Lower leg skin (tissue), 4 donors: ENCODE data around the gene OBSCN. TPM values are rescaled to one million over a fixed set of nuclear protein-coding genes. Genes with fewer than 3 reads are reported as not detected.
"Not testable (repeated sequence)": the region's sequence is repeated elsewhere in the genome, so short reads cannot be mapped to it uniquely, and the experiment has no call there.

Source experiments
- DNase-seq, 2 donors: peaks; one replicate each; pipeline ENCODE4 v3.0.0-alpha.2; 2019; ENCODE audit warnings: low spot score in 2 of 2
- H3K4me3 ChIP-seq: fragments of 200-600 bp; sonication (generic); 2 replicates; pipeline ENCODE4 v1.5.1; 2017; ENCODE audit warnings: mild to moderate bottlenecking, low read depth; ENCODE audit not compliant: poor library complexity, severe bottlenecking
- POLR2A ChIP-seq, 2 donors: fragments of 450-650 bp; IDR thresholded peaks; one replicate each; pipeline ENCODE4 v1.6.1; 2016 to 2017; ENCODE audit warnings: antibody characterized with exemption in 2 of 2, mild to moderate bottlenecking in 1 of 2, moderate library complexity in 1 of 2
- WGBS, 2 donors: methylation state at CpG; one replicate each; pipeline ENCODE4 v1.1.5; 2018; 5-methylcytosine and 5-hydroxymethylcytosine counted together
- intact Hi-C: fragments of 100-400 bp; cut with DNase I; formaldehyde crosslinking; loops from one replicate; pipeline ENCODE4 v1.15.0; 2023; ENCODE audit warnings: low total_unique reads
- total RNA-seq, 4 donors: library from RNA; depleted of rRNA; stranded (reverse); fragments of >200 nt; gene quantifications; one replicate each; pipeline ENCODE4 v1.1.0, GENCODE V29; 2016
- TF ChIP-seq, protein P1 (sequence below), 3 donors: fragments of 450-650 bp; IDR thresholded peaks; one replicate each; pipeline ENCODE4 v1.5.1; 2016; ENCODE audit warnings: antibody characterized with exemption in 3 of 3, mild to moderate bottlenecking in 3 of 3, moderate library complexity in 2 of 3

OBSCN gene
- total RNA-seq, 4 donors from 2014 or later = 7.4 to 39.2 (median 18.5) TPM

DNA sequence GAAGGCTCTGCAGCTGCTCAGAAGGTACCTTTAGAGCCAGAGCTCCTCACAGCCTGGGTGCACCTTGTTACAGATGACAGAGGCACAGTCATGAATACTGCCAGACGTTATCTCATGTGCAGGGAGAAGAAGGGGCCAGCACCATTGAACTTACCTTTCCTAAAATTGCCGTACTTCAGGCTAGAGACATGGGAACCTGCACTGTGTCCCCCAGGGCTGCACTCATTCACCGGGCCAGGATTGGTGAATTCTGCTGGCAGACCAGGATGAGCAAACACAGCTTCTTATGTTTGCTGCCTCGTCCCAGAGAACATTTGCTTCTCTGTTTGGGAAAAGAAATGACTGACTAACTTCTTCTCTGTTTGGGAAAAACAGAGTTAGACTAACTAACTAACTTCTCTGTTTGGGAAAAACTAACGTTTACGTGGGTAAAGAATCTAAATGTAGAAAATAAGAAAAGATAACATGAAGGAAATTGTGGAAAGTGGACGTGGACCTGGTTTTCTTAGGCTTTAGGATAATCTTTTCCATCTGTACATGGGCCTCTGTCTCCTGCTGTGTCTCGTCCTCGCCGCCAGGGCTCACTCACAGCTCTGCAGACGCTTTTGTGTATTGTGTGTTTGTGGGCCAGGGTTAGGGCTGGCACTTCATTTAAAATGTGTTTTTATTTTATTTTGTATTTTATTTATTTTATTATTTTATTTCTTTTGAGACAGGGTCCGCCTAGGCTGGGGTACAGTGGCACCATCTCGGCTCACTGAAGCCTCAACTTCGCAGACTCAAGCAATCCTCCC lies 9.9 kb downstream of the OBSCN start:
- 73 to 81% methylated on average over 14 of the region's 14 CpGs for WGBS, 2 donors
- intact Hi-C loops = no loop called here
- H3K4me3 ChIP-seq = no peak overlapping the region
- DNase-seq = peak in 1 of 2 donors; percentile 40
- TF ChIP-seq, protein P1, sequence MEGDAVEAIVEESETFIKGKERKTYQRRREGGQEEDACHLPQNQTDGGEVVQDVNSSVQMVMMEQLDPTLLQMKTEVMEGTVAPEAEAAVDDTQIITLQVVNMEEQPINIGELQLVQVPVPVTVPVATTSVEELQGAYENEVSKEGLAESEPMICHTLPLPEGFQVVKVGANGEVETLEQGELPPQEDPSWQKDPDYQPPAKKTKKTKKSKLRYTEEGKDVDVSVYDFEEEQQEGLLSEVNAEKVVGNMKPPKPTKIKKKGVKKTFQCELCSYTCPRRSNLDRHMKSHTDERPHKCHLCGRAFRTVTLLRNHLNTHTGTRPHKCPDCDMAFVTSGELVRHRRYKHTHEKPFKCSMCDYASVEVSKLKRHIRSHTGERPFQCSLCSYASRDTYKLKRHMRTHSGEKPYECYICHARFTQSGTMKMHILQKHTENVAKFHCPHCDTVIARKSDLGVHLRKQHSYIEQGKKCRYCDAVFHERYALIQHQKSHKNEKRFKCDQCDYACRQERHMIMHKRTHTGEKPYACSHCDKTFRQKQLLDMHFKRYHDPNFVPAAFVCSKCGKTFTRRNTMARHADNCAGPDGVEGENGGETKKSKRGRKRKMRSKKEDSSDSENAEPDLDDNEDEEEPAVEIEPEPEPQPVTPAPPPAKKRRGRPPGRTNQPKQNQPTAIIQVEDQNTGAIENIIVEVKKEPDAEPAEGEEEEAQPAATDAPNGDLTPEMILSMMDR (IDR thresholded peaks at IDR 0.05) = no peak
- TF ChIP-seq POLR2A (IDR thresholded peaks at IDR 0.05) = no peak

GRCh38 chr1:228218513-228219244 lies 10.8 kb downstream of the OBSCN start:
- WGBS, 2 donors = 81 to 84% methylated on average over 14 of the region's 14 CpGs
- peak in 1 of 2 donors; percentile 78 for DNase-seq
- TF ChIP-seq, protein P1 (IDR thresholded peaks at IDR 0.05) = no peak
- no peak for TF ChIP-seq POLR2A (IDR thresholded peaks at IDR 0.05)
- no peak overlapping the region for H3K4me3 ChIP-seq
- intact Hi-C loops = no loop called here

- 92 to 93% methylated on average over 16 of the region's 16 CpGs for WGBS, 2 donors
- peak in 1 of 2 donors; percentile 71 for DNase-seq
- intact Hi-C loops = no loop called here
- no peak overlapping the region for H3K4me3 ChIP-seq
- TF ChIP-seq, protein P1 (IDR thresholded peaks at IDR 0.05) = no peak
- no peak for TF ChIP-seq POLR2A (IDR thresholded peaks at IDR 0.05)
Observed at GRCh38 chr1:228219245-228219961, 11.6 kb downstream of the OBSCN start.

DNA sequence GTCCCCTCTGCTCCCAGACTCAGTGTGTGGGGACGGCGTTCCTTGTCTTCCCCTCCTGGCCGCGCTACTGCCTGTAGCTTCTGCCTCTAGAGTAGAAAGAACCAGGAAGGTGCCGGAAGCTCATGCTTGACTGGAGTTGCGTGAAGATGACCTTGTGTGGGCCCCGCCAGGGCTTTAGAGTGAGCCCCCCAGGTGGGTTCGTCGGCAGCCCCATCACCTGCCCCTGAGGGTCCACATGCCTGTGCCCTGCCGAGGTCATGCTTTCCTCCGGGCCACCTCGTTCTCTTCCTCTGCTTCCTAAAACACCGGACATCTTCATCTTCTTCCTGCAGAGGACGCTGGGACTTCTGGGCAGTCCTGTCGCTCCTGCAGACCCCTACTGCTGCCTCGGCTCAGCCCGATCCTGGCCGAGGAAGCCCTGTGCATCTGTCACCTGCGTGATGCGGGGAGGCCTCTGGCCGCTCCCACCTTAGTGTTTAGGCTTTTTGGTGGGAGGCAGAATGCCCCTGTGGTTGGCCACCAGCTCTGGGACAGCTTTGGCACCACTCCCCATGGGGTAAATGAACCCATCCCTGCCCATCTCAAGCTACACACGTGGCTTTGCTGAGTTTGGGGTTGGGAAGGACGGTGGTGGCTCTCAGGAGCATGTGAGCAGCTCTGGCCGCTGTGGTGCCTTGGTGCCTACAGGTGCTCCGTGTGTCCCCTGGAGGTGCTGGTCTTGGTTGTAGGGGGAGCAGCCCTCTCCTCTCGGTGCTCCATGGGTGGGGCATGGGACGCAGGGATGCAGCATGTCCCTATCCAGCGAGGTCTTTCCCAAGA lies 12.3 kb downstream of the OBSCN start:
- H3K4me3 ChIP-seq = no peak overlapping the region
- WGBS, 2 donors = 93 to 94% methylated on average over 28 of the region's 28 CpGs
- intact Hi-C loops = no loop called here
- TF ChIP-seq, protein P1 (IDR thresholded peaks at IDR 0.05) = no peak
- TF ChIP-seq POLR2A (IDR thresholded peaks at IDR 0.05) = no peak
- peak in 1 of 2 donors; percentile 68 for DNase-seq

- DNase-seq = peak in 1 of 2 donors; percentile 36
- intact Hi-C loops, H3K4me3 ChIP-seq: not testable (repeated sequence)
- WGBS, 2 donors = 91 to 92% methylated on average over 9 of the region's 9 CpGs
Observed at GRCh38 chr1:228221097-228221496, 13.3 kb downstream of the OBSCN start.
